HG03558 (cell line): ENCODE data around the gene GNG12.

Experiments used
- ATAC-seq: cut with Tn5 transposase; IDR thresholded peaks from one replicate; pipeline ENCODE4 v1.9.1; 2021; ENCODE audit warnings: moderate number of reproducible peaks; ENCODE audit not compliant: unreplicated experiment; ENCODE audit errors: extremely low read depth

The GNG12 gene

DNA sequence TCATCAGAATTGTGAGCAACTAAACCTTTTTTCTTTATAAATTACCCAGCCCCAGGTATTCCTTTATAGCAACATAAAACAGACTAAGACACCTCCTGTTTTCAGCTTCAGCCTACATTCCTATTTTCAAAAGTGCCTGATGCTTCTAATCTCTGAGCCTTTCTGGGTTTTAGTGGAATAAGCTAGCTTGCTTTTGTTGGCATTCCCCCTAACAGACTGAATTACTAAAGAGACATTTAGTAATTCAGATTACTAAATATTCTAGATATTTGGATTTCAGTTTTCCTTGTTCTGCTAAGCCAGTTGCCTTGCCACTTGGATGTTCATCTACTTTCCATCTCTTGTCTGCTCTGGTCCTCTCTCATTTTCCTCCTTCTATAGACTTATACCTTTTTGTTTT is 10.5 kb upstream of the GNG12 start:
- no peak for ATAC-seq

DNA sequence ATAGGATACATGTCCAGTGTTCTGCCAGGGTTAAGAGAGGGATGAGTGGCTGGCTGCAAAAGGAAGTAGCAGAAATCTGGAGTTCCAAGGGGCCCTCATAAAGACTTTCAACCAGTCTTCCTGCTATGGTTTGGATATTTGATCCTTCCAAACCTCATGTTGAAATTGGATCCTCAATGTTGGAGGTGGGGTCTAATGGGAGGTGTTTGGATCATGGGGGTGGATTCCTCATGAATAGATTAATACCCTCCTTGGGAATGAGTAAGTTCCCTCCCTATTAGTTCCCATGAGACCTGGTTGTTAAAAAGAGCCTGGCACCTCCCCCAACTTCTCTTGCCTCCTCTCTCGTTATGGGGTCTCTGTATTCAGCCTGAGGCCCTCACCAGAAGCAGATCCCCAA is 10.1 kb upstream of the GNG12 start:
- no peak for ATAC-seq

- no peak for ATAC-seq
Measured at GRCh38 chr1:67840449-67840848, 7.2 kb upstream of the GNG12 start.

GRCh38 chr1:67839826-67840225 is 6.6 kb upstream of the GNG12 start:
- no peak for ATAC-seq

- ATAC-seq: no peak
Measured at GRCh38 chr1:67838180-67838910, 5.1 kb upstream of the GNG12 start.

DNA sequence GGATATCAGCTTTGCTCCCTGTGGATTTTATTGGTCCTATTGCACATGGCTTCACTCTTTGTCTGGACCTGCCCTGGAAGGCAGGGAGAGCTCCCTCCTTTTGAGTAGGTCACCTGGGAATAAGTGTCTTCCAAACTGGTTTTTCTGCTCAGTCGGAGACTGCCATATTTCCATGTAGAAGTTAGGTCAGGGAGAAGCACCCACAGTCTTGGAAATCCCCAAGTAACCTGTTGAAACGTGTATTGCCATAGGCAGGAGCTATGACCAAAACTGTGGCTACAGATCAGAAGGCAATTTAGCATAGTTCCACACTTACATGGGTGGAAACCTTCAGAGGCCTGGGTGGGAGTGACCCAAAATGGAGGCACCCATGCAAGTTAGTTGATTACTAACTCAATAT is 3.5 kb upstream of the GNG12 start:
- ATAC-seq: no peak

- no peak for ATAC-seq
Measured at GRCh38 chr1:67835663-67836452, 2.6 kb upstream of the GNG12 start.

DNA sequence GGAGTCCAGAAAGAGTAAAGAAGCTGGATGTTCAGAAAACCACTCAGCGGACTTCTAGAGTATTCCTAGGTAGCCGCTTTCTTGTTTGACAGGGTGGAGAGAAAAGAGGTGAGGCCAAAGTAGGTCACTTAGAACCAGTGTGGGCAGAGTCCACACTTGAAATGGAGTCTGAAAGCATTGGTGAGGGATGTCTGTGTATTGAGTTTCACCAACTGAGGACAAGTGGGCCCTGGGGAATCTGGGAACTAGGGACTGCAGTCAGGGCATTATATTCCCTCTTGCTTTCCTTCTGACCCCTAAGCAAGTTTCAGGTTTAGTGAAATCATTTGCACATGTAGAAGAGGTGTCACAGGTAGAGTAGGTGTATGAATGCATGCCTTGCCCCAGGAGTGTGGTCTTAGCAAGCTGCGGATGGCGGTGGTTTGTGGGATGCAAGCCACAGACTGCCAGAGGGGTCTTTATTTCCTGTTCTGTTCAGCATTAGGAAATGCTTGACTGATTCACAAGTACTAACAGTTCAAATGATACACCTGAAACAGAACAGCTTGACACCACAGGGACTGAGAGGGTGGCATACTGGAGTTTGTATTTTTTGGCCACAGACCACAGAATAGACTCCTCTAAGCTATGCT is 1.1 kb upstream of the GNG12 start:
- no peak for ATAC-seq

DNA sequence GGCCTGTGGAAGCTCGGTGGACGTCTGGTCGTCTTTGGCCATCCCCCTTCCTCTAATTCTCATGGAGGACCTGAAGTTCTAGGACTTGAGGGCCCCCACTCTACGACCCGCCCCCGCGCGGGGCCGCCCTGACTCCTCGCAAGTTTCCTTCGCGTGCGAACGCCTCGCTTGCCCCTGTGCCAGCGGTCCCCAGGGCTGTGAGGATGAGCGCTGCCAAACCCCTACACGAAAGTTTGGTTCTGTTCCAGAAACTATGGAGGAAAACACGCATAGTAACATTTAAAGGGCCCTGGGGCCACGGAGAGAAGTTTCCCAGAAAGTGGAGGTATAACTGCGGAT is 304 bp upstream of the GNG12 start:
- ATAC-seq: no peak

GRCh38 chr1:67831850-67832513 is 1.3 kb downstream of the GNG12 start:
- no peak for ATAC-seq

- ATAC-seq: no peak
Measured at GRCh38 chr1:67830928-67831830, 2.1 kb downstream of the GNG12 start.

- no peak for ATAC-seq
Measured at GRCh38 chr1:67830226-67830625, 3.0 kb downstream of the GNG12 start.

DNA sequence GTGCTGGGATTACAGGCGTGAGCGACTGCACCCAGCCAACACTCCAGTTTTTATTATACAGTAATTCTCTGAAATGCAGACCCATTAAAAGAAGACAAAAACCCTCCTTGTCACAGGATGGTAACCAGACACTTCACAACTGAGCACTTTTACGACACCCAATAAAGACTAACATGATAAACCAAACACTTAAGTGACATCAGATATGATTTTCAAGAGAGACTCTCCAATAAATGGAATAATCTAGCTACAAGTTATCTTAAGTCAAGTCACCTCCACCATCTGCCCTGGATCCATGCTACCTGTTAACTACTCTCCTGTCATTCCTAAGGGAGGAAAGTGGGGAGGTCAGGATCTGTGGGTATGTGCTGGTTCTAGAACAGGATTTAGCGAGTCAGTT is 5.6 kb downstream of the GNG12 start:
- no peak for ATAC-seq

GRCh38 chr1:67825591-67825990 is 7.7 kb downstream of the GNG12 start:
- ATAC-seq: no peak

DNA sequence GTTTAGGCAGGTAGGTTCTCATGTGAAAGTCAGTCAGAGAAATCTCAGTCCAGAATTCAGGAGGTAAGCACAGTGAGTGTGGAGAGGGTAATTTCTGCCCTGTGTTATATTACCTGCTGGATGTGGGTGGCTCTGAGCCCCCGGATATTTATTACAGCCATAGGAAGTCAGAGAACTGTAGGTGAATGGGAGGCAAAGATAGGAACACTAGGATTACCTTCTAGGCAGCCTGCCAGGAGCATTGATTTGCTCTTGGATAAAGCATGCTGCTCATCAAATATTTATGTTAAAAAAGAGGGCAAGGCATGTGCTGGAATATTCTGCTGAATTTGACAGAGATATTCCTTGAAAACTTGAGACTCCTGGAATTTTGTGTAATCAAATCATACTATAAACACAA is 8.5 kb downstream of the GNG12 start:
- ATAC-seq: no peak

GRCh38 chr1:67823615-67824014 is 9.7 kb downstream of the GNG12 start:
- no peak for ATAC-seq

DNA sequence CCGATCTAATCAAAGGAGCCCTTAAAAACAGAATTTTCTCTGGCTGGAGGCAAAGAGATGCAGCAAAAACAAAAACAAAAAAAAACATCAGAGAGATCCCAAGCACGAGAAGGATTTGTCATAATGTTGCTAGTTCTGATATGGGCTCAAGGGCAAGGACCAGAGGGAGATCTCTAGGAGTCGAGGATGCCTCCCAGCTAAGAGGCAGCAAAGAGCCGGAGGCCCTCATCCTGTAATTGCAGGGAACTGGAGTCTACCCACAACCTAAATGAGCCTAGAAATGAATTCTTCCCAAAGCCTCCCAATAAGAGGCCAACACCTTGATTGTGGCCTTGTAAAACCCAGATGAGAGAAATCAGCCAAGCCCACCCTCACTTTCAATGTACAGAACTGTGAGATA is 12.0 kb downstream of the GNG12 start:
- no peak for ATAC-seq

GRCh38 chr1:67818725-67819301 is 14.5 kb downstream of the GNG12 start:
- ATAC-seq: no peak

GRCh38 chr1:67818162-67818561 is 15.1 kb downstream of the GNG12 start:
- no peak for ATAC-seq

- no peak for ATAC-seq
Measured at GRCh38 chr1:67817319-67817718, 15.9 kb downstream of the GNG12 start.
